Liver (tissue), 9 donors: ENCODE results near the gene CDK9. TPM values are rescaled to one million over a fixed set of nuclear protein-coding genes. Genes with fewer than 3 reads are reported as not detected.

Source experiments
- DNase-seq: peaks from one replicate; pipeline ENCODE4 v3.0.0-alpha.2; 2017; ENCODE audit warnings: low spot score
- H3K27ac ChIP-seq, 2 donors: one replicate each; pipeline ENCODE4 v1.7.0; 2013; ENCODE audit warnings: inconsistent platforms in 2 of 2, low read length in 2 of 2, control low read depth in 1 of 2, low read depth in 1 of 2, mild to moderate bottlenecking in 1 of 2
- H3K27me3 ChIP-seq, 4 donors: one replicate each; pipeline versions ENCODE4 v1.6.1 to v1.7.0; 2013; ENCODE audit warnings: low read length in 3 of 4, inconsistent platforms in 1 of 4, mild to moderate bottlenecking in 1 of 4, moderate library complexity in 1 of 4; ENCODE audit not compliant: control insufficient read depth in 4 of 4, insufficient read depth in 4 of 4
- H3K36me3 ChIP-seq, 4 donors: one replicate each; pipeline versions ENCODE4 v1.6.1 to v1.7.0; 2013; ENCODE audit warnings: low read length in 3 of 4, mild to moderate bottlenecking in 3 of 4, low read depth in 1 of 4, moderate library complexity in 1 of 4; ENCODE audit not compliant: control insufficient read depth in 4 of 4, insufficient read depth in 3 of 4
- H3K4me1 ChIP-seq, 4 donors: one replicate each; pipeline versions ENCODE4 v1.6.1 to v1.7.0; 2013; ENCODE audit warnings: low read length in 3 of 4, mild to moderate bottlenecking in 3 of 4, moderate library complexity in 1 of 4; ENCODE audit not compliant: control insufficient read depth in 4 of 4, insufficient read depth in 4 of 4
- H3K4me3 ChIP-seq, 3 donors: one replicate each; pipeline versions ENCODE4 v1.6.1 to v1.7.0; 2013; ENCODE audit warnings: low read length in 3 of 3, control low read depth in 1 of 3, low read depth in 1 of 3, mild to moderate bottlenecking in 1 of 3
- H3K9ac ChIP-seq, 2 donors: one replicate each; pipeline ENCODE4 v1.7.0; 2013; ENCODE audit warnings: low read length in 2 of 2, mild to moderate bottlenecking in 2 of 2, moderate library complexity in 2 of 2, control low read depth in 1 of 2, low read depth in 1 of 2
- H3K9me3 ChIP-seq, 4 donors: one replicate each; pipeline versions ENCODE4 v1.6.1 to v1.7.0; 2013; ENCODE audit warnings: low read length in 3 of 4; ENCODE audit not compliant: control insufficient read depth in 4 of 4
- ATF3 ChIP-seq: IDR thresholded peaks from 2 replicates; pipeline ENCODE4 v1.6.1; 2016; ENCODE audit warnings: antibody characterized with exemption
- EGR1 ChIP-seq, 2 donors: IDR thresholded peaks; 2 replicates each; pipeline ENCODE4 v1.6.1; 2016 to 2018; ENCODE audit warnings: antibody characterized with exemption in 2 of 2, low read depth in 2 of 2
- FOXA1 ChIP-seq: IDR thresholded peaks from 2 replicates; pipeline ENCODE4 v1.6.1; 2016; ENCODE audit warnings: antibody characterized with exemption
- FOXA2 ChIP-seq: IDR thresholded peaks from 2 replicates; pipeline ENCODE4 v1.6.1; 2016; ENCODE audit warnings: antibody characterized with exemption
- HNF4A ChIP-seq, 2 donors: conservative IDR thresholded peaks; 2 replicates each; pipeline ENCODE4 v1.6.1; 2016; ENCODE audit warnings: antibody characterized with exemption in 2 of 2, mild to moderate bottlenecking in 2 of 2
- HNF4G ChIP-seq: IDR thresholded peaks from 2 replicates; pipeline ENCODE4 v1.6.1; 2016; ENCODE audit warnings: antibody characterized with exemption
- JUND ChIP-seq, 2 donors: IDR thresholded peaks; 2 replicates each; pipeline ENCODE4 v1.6.1; 2016; ENCODE audit warnings: antibody characterized with exemption in 2 of 2
- NR2F2 ChIP-seq: IDR thresholded peaks from 2 replicates; pipeline ENCODE4 v1.6.1; 2016; ENCODE audit warnings: antibody characterized with exemption
- RAD21 ChIP-seq, 2 donors: IDR thresholded peaks; 2 replicates each; pipeline ENCODE4 v1.6.1; 2016; ENCODE audit warnings: antibody characterized with exemption in 2 of 2, mild to moderate bottlenecking in 2 of 2
- REST ChIP-seq: IDR thresholded peaks from 2 replicates; pipeline ENCODE4 v1.6.1; 2016; ENCODE audit warnings: antibody characterized with exemption, mild to moderate bottlenecking
- RXRA ChIP-seq, 2 donors: IDR thresholded peaks; 2 replicates each; pipeline ENCODE4 v1.6.1; 2017 to 2018; ENCODE audit warnings: antibody characterized with exemption in 2 of 2, mild to moderate bottlenecking in 1 of 2
- SP1 ChIP-seq: IDR thresholded peaks from 2 replicates; pipeline ENCODE4 v1.6.1; 2018; ENCODE audit warnings: antibody characterized with exemption, mild to moderate bottlenecking
- TAF1 ChIP-seq: conservative IDR thresholded peaks from 2 replicates; pipeline ENCODE4 v1.6.1; 2016; ENCODE audit warnings: antibody characterized with exemption, mild to moderate bottlenecking
- YY1 ChIP-seq: IDR thresholded peaks from 2 replicates; pipeline ENCODE4 v1.6.1; 2016; ENCODE audit warnings: antibody characterized with exemption, mild to moderate bottlenecking
- ZBTB33 ChIP-seq: IDR thresholded peaks from 2 replicates; pipeline ENCODE4 v1.6.1; 2016; ENCODE audit warnings: antibody characterized with exemption
- WGBS: extraction: QIAGEN DNeasy Blood & Tissue Kit; methylation state at CpG from one replicate; pipeline ENCODE4 v1.1.7; 2013; 5-methylcytosine and 5-hydroxymethylcytosine counted together
- polyA plus RNA-seq, 2 donors: library from polyadenylated mRNA; stranded (reverse) in 1 of 2; unstranded in 1 of 2; fragments of 200-250 nt in 1 of 2; fragments of >200 nt in 1 of 2; fragmentation: Nextera tagmentation in 1 of 2; extraction: Ambion mirVana in 1 of 2; gene quantifications; one replicate each; pipeline versions ENCODE4 v1.2.1 to v1.2.3, GENCODE V29; 2013 to 2015
- total RNA-seq, 2 donors: library from RNA; depleted of rRNA; stranded (reverse); fragments of >200 nt; gene quantifications; one replicate each; pipeline ENCODE4 v1.2.3, GENCODE V29; 2014
- TF ChIP-seq, protein P1 (sequence below): IDR thresholded peaks from 2 replicates; pipeline ENCODE4 v1.6.1; 2016; ENCODE audit warnings: antibody characterized with exemption
- TF ChIP-seq, protein P2 (sequence below): fragments of 150-350 bp; IDR thresholded peaks from 2 replicates; pipeline ENCODE4 v1.5.1; 2017; ENCODE audit warnings: improper control_type of control experiment, low read depth, low read length; ENCODE audit not compliant: missing input control
- donor health status: healthy.
- donor health status: healthy.
- donor health status: healthy.
- donor health status: healthy.
- donor health status: healthy.

Gene CDK9
- total and polyA plus RNA-seq, 4 donors, result 31.8 to 41.4 (median 36.8) TPM

GRCh38 chr9:127806871-127807270 is 21.0 kb downstream of the CDK9 start:
- WGBS, result 96% methylated on average over 14 of the region's 14 CpGs
- Histone ChIP-seq H3K36me3 (peaks cover 5 to 28% (median 13%) of the 10 kb centered on the region in 4 donors), H3K4me3 (no peak overlapping the region), H3K27me3 (no peaks in the 10 kb centered on the region), H3K9ac (no peak overlapping the region), H3K4me1 (peaks cover 15 to 42% (median 29%) of the 10 kb centered on the region in 4 donors), H3K27ac (no peak overlapping the region), H3K9me3 (no peaks in the 10 kb centered on the region)
- DNase-seq, result no peak
- no peak for TF ChIP-seq ATF3
- TF ChIP-seq RXRA (IDR thresholded peaks at IDR 0.05), result no peak
- TF ChIP-seq YY1, result no peak
- no peak for TF ChIP-seq ZBTB33
- no peak for TF ChIP-seq SP1
- no peak for TF ChIP-seq FOXA1
- TF ChIP-seq JUND (IDR thresholded peaks at IDR 0.05), result no peak
- TF ChIP-seq HNF4A (conservative IDR thresholded peaks at IDR 0.05), result no peak
- no peak for TF ChIP-seq TAF1
- TF ChIP-seq REST, result no peak
- TF ChIP-seq RAD21 (IDR thresholded peaks at IDR 0.05), result no peak
- no peak for TF ChIP-seq HNF4G
- TF ChIP-seq, protein P1, sequence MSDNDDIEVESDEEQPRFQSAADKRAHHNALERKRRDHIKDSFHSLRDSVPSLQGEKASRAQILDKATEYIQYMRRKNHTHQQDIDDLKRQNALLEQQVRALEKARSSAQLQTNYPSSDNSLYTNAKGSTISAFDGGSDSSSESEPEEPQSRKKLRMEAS, result no peak
- TF ChIP-seq, protein P2, sequence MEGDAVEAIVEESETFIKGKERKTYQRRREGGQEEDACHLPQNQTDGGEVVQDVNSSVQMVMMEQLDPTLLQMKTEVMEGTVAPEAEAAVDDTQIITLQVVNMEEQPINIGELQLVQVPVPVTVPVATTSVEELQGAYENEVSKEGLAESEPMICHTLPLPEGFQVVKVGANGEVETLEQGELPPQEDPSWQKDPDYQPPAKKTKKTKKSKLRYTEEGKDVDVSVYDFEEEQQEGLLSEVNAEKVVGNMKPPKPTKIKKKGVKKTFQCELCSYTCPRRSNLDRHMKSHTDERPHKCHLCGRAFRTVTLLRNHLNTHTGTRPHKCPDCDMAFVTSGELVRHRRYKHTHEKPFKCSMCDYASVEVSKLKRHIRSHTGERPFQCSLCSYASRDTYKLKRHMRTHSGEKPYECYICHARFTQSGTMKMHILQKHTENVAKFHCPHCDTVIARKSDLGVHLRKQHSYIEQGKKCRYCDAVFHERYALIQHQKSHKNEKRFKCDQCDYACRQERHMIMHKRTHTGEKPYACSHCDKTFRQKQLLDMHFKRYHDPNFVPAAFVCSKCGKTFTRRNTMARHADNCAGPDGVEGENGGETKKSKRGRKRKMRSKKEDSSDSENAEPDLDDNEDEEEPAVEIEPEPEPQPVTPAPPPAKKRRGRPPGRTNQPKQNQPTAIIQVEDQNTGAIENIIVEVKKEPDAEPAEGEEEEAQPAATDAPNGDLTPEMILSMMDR, result no peak
- TF ChIP-seq NR2F2, result no peak
- no peak for TF ChIP-seq EGR1 (IDR thresholded peaks at IDR 0.05; ENCODE audit: low read depth in 2 of 2)
- TF ChIP-seq FOXA2, result no peak
